Measurements from ENCODE around the gene P2RY6.
"Not testable (repeated sequence)": the region's sequence is repeated elsewhere in the genome, so short reads cannot be mapped to it uniquely, and the experiment has no call there.

The P2RY6 gene

DNA sequence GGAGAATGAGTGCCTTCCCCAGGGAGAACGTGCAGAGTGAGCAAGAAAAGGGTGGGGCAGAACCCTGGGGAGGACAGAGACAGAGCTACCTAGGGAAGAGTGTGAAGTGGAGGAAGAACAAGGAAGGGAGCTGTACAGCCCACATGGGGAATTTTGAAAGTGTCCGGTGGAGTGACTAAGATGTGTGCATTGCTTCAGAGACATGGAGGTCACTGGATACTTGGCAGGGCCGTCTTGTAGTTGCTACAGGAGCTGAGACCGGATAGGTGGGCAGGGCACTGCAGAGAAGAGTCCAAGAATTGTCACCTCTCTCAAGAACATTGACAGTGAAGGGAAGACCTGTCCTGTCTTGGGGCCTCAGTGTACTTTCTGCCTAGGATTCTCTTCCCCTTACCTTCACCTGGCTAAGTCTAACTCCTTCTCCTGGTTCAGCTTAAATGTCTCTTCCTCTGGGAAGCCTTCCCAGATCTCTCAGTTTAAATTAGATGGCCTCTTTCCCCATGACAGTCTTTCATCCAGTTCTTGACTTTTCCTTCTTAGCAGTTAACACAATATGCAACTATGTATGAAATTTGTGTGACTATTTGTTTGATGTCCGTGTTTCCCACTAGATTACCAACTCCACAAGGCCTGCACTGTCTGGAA, 9.2 kb upstream of the P2RY6 start:
- DNase-seq = no peak

DNA sequence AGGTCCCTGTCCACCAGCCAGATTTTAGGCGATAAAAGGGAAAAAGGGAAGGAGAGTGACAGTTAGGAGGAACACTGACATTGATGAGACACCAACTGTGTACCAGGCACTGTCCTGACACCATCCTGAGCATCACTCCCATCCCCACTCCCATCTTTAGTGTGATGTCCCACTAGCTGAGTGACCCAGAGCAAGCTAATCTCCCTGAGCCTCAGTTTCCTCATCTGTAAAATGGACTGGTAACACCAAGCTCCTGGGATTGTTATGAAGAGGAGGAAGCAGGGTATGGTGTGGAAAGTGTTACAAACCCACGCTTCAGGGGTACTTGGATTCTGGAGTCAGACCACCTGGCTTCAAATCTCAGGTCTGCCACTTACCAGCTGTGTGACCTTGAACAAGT, 8.5 kb upstream of the P2RY6 start:
- DNase-seq = no peak

DNA sequence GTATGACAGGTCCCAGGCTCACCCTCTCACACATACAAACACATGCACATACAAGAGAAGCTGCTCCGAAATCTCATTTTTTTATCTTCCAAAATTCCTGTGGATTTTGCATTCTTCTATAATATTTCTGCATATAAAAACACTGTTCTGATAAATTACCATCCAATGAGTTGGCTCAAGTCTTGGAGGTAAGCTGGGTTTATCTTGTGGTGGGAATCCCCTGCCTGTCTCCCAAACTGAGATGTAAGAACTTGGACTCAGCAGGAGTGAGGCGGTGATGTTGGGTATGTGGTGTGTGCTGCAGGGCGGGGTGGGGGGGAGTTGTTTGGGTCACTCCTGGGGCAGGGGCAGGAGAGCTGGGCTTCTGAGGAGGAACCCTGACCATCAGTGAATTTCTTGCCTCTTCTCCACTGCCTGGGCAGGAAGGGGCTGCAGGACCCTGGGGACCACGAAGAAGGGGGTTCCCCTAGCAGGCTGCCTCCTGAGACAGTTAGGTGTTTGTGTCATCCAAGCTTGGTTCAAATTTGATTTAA, 6.8 kb upstream of the P2RY6 start:
- DNase-seq = no peak

DNA sequence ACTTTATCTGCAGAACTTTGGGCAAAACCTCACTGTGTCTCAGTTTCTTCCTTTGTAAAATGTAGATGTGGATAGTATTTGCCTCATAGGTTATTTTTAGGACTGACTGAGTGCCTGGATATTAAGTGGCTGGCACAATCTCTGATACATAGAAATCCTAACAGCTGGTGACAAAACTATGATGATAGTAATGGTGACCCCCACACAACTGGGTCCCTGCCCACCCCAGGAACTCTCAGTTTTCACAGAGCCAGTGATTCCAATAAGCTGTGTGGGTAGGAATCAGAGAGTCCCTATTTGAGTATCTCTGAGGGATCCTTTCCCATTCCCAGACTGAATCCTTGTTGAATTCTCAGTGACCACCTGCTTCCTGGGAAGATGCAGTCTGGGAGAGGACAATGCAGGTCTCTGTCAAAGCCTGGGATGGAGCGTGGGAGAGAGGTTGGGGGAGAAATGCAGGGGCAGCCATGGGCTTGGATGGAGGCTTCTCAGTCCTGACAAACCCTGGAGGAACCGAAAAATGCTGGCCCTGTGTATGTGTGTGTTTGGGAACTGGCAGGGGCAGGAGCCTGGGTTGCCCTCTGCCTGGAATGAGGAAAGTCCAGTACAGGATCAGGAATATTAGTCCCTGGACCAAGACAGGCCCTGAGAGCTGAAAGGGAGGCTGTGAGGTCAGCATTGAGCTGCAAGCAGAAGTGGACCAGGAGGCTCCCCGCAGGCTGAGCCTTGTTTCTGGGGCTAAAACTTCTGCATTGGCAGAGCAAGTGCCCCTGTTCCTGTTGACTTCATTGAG, 6.1 kb upstream of the P2RY6 start:
- DNase-seq = no peak

DNA sequence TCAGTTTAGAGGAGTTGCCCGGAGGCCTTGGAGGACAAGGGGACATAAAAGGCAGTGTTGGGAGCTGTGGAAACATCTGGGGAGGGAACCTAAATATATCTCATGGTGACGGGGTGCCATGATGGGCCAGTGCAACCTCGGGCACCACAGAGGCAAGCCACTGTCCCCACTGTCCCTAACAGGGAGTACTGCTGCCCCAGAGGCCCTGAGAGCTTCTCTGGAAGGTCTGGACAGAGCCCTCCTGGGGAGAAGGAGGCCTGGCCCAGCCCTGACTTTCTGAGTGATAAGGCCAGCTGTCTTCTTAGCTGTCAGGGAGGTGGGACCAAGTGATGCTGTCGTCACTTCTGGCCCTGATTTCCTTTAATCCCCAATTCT, 5.5 kb upstream of the P2RY6 start:
- DNase-seq = no peak

DNA sequence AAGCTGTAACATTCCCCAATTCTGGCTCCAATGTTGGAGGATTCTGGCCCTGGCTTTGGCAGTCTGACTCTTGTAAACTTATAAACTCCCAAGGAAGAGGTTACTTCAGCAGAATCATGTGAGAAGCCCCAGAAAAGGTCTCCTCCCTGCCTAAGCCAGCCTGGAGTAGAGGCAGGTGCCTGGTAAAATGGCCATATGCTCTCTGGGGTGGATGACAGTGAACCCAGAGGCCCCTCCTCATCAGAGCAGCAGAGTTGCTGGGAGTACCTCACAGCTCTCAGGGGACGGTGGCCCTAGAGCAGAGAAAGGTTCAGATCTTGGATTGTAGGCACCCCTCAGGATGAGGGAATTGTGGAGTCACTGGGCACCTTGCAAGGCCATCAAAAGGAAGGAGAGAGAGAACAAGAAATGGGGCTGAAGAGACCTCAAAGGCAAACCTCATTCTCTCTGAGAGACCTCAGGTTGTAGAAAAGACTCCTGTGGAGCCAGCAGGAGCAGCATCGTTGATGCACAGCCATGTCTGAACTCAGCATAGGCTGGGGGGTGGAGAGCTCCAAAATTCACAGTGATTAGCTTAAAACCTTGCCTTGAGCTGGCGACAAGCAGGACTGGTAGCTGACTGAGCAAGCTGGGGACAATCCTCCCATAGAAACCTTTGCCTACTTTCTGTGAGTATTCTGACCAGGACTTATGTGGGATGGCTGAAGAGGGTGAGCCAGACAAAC, 4.9 kb upstream of the P2RY6 start:
- no peak for DNase-seq

DNA sequence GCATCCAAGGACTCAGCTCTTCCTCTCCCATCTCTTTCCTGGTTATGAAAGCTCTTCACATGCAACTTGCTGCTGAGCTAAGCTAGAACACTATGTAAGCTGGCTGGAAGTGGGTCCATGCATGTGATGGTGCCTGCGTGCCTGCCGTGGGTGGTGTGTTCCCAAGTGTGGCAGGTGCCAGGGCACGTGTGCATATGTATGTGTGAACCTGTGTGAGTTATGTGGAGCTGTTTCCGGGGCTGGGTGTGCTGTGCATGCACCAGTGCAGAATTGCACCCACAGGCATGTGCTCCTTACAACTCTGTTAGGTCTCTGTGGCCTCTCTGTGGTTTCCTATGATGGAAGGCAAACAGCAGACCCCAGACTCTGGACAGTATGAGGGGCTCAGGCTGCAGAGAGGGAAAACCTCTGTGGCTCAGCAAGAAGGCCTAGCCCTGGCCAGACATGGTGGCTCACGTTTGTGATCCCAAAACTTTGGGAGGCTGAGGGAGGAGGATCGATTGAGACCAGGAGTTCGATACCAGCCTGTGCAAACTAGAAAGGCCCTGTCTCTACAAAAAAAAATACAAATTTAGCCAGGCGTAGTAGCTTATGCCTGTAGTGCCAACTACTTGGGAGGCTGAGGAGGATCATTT, 4.1 kb upstream of the P2RY6 start:
- no peak for DNase-seq

DNA sequence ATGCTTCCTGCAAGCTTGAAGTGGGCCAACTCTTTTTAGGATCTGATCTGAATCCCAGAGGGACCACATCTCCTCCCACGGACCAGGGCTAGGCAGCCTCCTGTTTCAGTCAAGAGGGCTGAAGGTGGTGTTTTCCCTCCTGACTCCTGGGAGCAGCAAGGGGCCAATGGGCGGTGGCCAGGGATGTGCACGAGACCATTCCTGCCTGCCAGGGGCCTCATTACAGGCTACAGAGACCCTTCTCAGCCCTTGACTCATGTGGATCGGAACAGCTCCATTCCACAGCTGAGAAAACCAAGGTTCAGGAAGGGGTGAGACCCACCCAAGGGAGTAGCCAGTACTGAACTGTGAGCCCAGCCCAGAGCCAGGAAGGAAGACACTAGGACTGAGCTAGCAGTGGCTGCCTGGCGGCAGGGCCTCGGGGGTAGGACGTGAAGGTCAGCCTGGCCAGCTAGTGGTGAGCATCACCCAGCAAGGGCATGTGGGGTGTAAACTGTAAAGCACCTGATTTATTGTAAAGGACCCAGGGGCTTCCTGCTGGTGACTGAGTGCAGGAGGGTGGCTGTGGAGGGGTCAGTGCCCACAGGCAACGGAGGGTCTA, 3.4 kb upstream of the P2RY6 start:
- DNase-seq = no peak

DNA sequence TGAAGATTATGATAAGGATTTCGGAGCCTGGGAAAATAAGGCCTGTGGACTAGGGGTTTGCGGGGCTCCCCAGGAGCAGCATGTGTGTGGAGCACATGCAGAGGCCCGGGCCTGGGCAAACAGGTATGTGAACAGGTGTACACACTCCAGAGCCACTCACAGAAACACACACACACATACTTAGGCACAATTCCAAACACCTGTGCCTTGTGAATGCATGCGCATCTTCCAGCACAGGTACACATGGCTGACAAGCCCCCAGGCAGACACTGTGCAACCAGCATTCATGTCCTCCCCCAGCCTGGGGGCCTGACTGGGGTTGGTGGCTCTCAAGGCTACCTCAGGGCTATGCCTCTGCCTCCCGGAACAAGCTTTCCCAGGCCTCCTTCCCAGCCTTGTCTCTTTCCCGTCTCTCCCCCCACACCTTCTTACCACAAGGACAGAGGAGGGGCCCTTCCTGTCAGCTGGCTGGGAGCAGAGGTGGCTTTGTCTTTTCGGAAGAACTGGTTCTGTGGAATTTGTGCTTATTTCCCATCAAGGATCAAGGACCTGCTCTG, 2.6 kb upstream of the P2RY6 start:
- peak; percentile 38 for DNase-seq

DNA sequence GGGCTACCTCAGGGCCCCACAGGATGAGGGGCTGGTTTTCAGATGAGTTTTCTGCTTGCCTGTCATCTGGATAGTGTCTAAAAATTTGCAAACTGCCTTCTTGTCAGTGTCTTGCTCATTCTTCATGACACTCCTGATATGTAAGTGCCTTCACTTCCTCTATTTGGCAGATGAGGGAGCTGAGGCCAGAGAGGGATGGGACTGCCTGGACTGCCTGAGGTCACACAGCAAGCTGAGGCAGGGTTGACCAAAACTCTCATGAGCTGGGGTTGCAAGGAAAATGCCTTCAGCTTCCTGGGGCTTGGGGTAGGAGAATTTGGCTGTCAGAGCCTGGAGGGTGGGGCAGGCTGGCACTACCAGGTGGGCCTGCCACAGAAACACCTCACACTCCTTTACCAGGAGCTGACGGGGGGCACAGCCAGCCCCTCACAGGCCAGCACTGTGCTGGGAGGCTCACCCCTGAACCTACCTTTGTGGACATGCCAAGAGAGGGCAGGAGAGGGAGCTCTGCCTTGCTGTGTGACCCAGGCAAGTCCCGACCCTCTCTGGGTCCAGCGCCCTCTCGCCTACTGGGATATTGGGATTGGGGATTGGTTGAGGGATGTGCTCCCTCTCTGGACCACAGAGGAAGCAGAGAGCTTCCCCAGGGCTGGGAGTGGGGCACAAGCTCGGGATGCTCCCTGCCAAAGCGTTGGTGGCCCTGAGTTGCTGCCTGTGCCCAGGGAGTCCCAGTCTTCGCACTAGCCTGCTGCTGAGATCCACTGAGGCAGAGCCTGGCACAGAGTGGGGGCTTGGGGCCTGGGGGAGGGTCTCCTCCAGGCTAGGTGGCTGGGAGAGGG, 1.9 kb upstream of the P2RY6 start:
- no peak for DNase-seq

DNA sequence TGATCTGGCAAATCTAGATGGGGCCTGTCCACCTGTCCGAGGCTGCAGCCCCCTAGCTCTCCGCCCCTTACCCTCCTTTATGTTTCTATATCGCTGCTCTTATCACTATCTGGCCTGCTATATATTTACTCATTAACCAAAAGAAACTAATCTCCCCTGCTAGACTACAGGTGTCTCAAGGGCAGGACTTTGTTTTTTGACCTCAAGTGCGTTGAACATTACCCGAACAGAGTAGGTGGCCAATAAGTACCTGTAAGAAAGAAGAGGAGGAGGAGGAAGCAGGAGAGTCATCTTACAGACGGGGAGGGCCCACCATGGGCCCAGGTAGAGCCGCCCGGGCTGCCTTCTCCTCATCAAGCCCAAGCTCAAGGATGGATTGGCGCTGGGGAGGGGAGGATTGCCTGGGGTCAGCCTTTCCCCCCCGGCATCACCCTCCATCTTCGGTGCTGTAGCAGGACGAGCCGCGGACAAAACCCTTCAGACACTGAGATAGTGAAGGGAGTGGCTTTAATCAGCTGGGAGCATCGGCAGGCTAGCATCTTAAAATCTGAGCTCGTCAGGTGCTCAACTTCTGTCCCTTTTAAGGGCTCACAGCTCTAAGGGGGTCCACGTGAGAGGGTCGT, 1.2 kb upstream of the P2RY6 start:
- DNase-seq = no peak

DNA sequence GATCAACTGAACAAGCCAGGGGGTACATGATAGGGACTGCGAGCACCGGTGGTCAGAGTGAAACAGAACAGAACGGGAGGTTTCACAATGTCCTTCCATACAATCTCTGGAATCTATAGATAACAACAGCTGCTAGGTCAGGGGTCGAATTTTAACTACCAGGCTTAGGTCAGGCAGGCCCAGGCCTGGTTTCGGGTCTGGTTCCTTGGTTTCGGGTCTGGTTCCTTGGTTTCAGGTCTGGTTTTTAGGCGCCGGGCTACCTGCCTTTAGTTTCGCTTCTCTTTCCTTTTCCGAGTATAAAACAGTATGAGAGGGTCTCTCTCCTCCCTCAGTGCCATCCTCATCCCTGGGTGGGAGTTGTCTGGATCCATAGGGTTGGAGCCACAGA, 666 bp upstream of the P2RY6 start:
- DNase-seq = not testable (repeated sequence)

DNA sequence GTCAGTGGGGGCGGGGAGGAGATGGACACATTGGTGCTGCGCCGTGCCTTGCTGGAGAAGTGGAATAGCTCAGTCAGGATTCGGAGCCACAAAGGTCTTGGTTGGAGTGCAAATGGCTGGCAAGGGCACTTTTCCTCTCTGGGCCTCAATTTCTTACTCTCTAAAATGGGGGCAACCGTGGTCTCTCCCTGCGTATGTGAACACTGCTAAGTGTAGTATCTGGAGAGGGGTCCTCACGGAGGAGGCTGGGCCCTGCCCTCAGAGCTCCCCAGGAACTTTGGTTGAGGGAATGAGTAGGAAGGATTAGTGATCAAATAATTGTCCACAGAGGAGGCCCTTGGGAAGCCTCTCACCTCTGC, 521 bp downstream of the P2RY6 start:
- DNase-seq = no peak

DNA sequence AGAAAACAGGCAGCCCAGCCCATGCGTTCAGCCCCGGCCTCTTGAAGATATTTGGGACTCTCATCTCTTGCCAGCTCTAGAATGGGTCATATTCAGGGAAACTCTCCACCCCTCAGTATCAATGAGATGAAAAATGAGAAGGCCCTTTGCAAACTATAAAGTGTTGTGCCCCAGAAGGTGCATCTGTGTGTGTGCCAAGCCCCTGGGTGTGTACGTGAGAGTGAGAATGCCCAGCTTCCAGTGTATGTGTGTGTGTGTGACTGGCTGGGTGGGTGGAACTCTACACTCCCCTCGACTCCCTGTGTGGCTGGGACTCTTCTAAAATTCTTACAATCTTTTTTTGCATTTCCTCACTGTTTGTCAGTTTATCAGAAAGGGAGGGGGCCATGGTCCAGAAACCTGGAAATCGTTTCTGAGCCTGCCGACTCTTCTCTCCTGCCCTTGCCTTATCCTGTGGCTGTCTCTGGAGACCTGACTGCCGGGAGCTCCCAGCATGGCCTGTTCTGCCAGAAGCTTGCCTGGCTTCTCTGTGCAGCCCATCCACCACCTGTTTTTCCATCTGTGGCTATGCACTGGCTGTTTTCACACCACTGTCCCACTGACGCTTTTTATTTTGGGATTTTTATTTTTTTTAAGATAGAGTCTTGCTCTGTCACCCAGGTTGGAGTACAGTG, 1.2 kb downstream of the P2RY6 start:
- no peak for DNase-seq

DNA sequence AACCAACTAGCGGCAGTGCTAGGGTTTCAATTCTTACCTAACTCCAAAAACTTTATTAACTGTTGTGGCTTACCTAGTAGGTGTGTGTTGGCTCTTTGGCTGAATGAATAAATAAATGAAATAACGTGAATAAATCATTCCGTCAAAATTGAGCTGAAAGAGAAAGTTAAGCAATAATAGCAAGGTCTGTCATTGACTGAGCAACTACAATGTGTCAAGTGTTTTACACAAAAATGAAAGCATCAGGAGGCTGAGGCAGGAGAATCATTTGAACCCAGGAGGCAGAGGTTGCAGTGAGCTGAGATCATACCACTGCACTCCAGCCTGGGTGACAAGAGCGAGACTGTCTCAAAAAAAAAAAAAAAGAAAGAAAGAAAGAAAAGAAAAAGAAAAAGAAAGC, 2.1 kb downstream of the P2RY6 start:
- not testable (repeated sequence) for DNase-seq

DNA sequence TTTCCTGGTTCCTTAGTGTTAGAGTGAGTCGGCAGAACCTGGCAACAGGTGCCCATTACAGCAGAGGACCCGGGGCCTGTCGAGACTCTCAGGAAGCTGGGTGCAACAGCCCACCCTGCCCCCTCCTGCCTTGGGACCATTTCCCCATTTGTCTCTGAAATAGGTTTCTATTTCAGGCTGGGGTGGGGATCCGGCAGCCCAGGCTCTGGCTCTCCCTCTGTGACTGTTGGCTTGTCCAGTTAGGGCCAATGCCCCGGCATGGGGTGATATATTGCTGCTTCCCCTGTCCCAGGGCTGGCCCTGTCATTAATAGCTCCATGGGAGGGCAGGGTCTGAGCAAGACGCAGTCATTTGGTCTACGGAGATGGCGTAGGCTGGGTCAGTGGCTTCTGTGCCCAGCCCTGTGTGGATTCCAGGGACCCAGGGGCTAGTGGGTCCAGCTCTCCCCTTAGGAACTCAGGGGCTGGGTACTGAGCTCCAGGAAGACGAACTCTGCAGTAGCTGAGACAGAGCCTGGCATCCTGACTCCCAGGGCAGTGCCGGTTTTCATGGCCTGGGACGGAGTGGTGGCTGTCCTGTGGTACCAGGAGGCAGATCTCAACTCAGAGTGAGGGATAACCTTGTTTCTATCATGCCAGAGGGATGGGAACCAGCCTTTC, 2.7 kb downstream of the P2RY6 start:
- DNase-seq = no peak

DNA sequence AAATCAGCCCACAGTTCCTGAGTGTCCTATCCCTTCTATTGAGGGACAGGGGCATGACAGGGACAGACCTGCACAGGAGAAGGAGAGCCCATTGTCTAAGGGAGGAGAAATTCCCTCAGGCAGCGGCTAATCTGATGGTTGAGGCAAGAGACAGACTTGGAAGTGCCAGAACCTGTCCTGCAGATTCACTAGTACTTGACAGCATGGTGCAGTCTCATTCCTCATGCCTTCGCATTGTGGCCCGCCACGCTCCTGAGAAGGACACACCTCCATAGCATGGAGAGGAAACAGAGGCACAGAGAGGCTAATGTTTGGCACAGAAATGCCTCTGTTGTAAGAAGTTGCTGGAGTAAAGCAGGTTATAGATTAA, 3.2 kb downstream of the P2RY6 start:
- DNase-seq = no peak

DNA sequence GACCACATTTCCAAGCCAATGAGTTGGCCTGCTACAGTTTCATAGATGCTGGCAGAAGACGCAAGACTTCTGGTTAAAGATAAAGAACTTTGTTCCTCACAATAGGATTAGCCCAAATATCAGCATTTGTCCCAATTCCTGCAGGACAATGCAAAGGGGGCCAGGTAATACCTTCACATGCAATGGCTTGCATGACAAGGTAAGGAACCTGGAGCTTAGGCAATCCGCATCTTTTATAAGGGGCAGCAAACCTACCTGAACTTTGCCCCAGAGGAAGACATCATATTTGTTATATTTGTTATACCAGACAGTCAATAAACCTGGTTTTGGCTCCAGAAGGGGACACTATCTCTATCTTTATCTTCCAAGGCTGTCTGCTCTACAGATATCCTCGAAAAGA, 5.3 kb downstream of the P2RY6 start:
- DNase-seq = no peak

DNA sequence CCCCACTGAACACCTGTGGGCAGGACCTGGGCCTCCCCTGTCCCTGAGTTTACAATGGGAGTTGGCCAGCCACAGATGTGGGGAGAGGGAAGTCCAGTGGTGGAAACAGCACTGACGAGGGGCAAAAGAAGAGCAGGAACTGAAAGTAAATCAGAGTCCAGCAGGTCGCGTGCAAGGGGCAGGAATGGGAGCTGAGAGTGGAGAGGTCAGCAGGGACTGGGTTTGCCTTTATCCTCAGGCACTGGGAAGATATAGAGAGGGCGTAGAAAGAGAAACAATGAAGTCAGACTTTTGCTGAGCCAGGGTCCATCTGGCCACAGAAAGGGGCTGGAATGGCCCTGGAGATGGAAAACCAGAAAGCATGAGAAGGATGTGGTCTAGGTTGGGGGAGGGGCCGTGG, 8.5 kb downstream of the P2RY6 start:
- no peak for DNase-seq

DNA sequence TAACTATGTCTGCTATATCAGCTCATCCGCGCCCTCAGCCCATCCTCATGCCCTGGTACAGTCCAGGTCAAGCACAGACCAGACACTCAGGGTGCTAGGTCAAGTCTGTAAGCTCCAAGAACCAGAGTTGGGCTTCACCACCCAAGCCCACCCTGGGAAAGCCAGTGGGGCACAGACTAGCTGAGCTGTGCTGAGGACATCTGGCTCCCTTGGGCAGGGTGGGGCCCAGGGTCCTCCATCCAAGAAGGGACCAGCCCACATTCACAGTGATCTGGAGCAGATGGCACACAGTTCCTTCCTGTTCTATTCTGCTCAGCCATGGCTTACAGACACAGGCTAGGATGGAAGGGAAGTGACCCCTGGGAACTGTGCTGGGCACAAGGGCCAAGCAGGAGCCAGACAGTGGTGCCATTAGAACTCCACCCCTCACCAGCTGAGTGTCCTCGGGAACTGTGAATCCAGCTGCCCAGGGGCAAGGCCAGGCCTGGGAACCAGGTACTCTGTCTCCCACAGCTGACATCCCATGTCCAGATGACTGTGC, 9.1 kb downstream of the P2RY6 start:
- no peak for DNase-seq

Measured in NCI-H345 (cell line).